ENCODE data around the gene DNAJB6.

Gene DNAJB6

GRCh38 chr7:157309988-157310668, 26.7 kb upstream of the DNAJB6 start:
- Histone ChIP-seq H3K36me3 (ENCODE audit: control insufficient read depth, insufficient read depth, low read length) (no peaks in the 10 kb centered on the region), H3K79me2 (no peaks in the 10 kb centered on the region), H2AFZ (no peak overlapping the region), H3K4me2 (ENCODE audit: low read length) (no peak overlapping the region), H3K4me3 (ENCODE audit: low read depth, low read length) (no peak overlapping the region), H3K27me3 (ENCODE audit: control insufficient read depth, insufficient read depth, low read length) (no peaks in the 10 kb centered on the region), H3K9me3 (ENCODE audit: control insufficient read depth, low read length) (no peaks in the 10 kb centered on the region), H3K4me1 (no peaks in the 10 kb centered on the region), H3K27ac (no peak overlapping the region), H3K9ac (no peak overlapping the region)
- no peak for TF ChIP-seq CTCF (IDR thresholded peaks at IDR 0.05)

- H3K4me3 ChIP-seq (ENCODE audit: low read depth, low read length): no peak overlapping the region
- H2AFZ ChIP-seq: no peak overlapping the region
- no peak overlapping the region for H3K4me2 ChIP-seq (ENCODE audit: low read length)
- no peaks in the 10 kb centered on the region for H3K36me3 ChIP-seq (ENCODE audit: control insufficient read depth, insufficient read depth, low read length)
- H3K9ac ChIP-seq: no peak overlapping the region
- no peaks in the 10 kb centered on the region for H3K9me3 ChIP-seq (ENCODE audit: control insufficient read depth, low read length)
- no peaks in the 10 kb centered on the region for H3K27me3 ChIP-seq (ENCODE audit: control insufficient read depth, insufficient read depth, low read length)
- H3K4me1 ChIP-seq: no peaks in the 10 kb centered on the region
- TF ChIP-seq CTCF (IDR thresholded peaks at IDR 0.05): no peak
- no peaks in the 10 kb centered on the region for H3K79me2 ChIP-seq
- no peak overlapping the region for H3K27ac ChIP-seq
Measured at GRCh38 chr7:157310676-157311185, 26.1 kb upstream of the DNAJB6 start.

- Histone ChIP-seq H2AFZ (no peak overlapping the region), H3K9ac (no peak overlapping the region)
- TF ChIP-seq CTCF (IDR thresholded peaks at IDR 0.05): no peak
Measured at GRCh38 chr7:157312941-157313340, 23.9 kb upstream of the DNAJB6 start.

GRCh38 chr7:157313645-157314044, 23.2 kb upstream of the DNAJB6 start:
- H3K79me2 ChIP-seq: no peaks in the 10 kb centered on the region
- no peak overlapping the region for H3K27ac ChIP-seq
- no peaks in the 10 kb centered on the region for H3K36me3 ChIP-seq (ENCODE audit: control insufficient read depth, insufficient read depth, low read length)
- no peak overlapping the region for H3K9ac ChIP-seq
- H2AFZ ChIP-seq: no peak overlapping the region
- no peaks in the 10 kb centered on the region for H3K9me3 ChIP-seq (ENCODE audit: control insufficient read depth, low read length)
- H3K4me3 ChIP-seq (ENCODE audit: low read depth, low read length): no peak overlapping the region
- no peak for TF ChIP-seq CTCF (IDR thresholded peaks at IDR 0.05)
- no peaks in the 10 kb centered on the region for H3K27me3 ChIP-seq (ENCODE audit: control insufficient read depth, insufficient read depth, low read length)
- no peak overlapping the region for H3K4me2 ChIP-seq (ENCODE audit: low read length)
- no peaks in the 10 kb centered on the region for H3K4me1 ChIP-seq

More at GRCh38 chr7:157312941-157313340, 23.9 kb upstream of the DNAJB6 start:
- H3K27ac ChIP-seq: no peak overlapping the region
- no peaks in the 10 kb centered on the region for H3K4me1 ChIP-seq
- H3K9me3 ChIP-seq (ENCODE audit: control insufficient read depth, low read length): no peaks in the 10 kb centered on the region
- H3K27me3 ChIP-seq (ENCODE audit: control insufficient read depth, insufficient read depth, low read length): no peaks in the 10 kb centered on the region
- no peaks in the 10 kb centered on the region for H3K36me3 ChIP-seq (ENCODE audit: control insufficient read depth, insufficient read depth, low read length)
- no peak overlapping the region for H3K4me3 ChIP-seq (ENCODE audit: low read depth, low read length)
- H3K79me2 ChIP-seq: no peaks in the 10 kb centered on the region
- H3K4me2 ChIP-seq (ENCODE audit: low read length): no peak overlapping the region

Measured in parathyroid adenoma (tissue), 2 donors.